Measurements from ENCODE around the gene SRP14. TPM values are rescaled to one million over a fixed set of nuclear protein-coding genes. Genes with fewer than 3 reads are reported as not detected.

The SRP14 gene
- total RNA-seq, 1 experiment from 2014 or later: 166 TPM

DNA sequence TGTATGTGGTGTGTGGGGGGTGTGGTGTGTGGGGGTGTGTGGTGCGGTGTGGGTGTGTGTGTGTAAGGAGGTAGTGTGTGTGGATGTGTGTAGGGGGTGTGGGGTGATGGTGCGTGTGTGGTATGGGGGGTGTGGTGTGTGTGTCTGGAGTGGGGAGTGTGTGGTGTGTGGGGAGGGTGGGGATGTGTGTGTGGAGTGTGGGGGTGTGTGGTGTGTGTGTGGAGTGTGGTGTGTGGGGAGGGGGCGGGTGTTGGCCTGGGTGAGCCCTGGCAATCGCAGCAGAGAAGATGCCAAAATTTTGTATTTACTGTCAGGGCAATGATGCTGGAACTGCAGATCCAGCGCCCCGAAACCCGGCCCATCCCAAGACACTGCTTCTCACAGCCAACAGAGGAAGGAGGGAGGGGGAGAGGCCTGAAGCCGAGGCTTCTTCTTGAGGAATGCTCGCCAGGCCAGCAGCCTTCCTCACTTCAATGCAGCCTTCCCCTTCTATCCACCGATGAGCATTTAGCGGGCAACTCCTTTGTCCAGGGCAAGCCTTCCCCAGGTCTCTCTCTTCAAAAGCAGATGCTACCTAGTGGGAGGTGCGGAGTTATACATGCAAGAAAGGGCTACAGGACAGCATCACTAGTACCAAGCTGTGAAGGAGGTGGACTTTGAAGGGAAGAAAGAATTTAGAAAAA is 11.9 kb upstream of the SRP14 start:
- ATAC-seq (peak; percentile 24), DNase-seq (ENCODE audit: low read depth, low spot score) (no peak)
- ChIA-PET POLR2A (no interaction called here), CTCF (interaction anchor here (0.7 kb wide), 1 partner anchor 56 kb away, joined by 3 read pairs; no protein-coding TSS in a partner anchor)
- H3K27me3 ChIP-seq (ENCODE audit: control insufficient read depth, insufficient read depth, low read length): no peaks in the 10 kb centered on the region
- no peak overlapping the region; the same call in 1 of the 2 replicates for H3K27ac ChIP-seq (ENCODE audit: low read length)
- TF ChIP-seq POLR2AphosphoS5 (IDR thresholded peaks at IDR 0.05; ENCODE audit: low read depth, low read length) (no peak), SIN3A (IDR thresholded peaks at IDR 0.05; ENCODE audit: borderline replicate concordance, insufficient read depth, low read depth, low read length) (no peak)
- H3K9me3 ChIP-seq (ENCODE audit: control insufficient read depth, insufficient read depth, low read depth, low read length): no peaks in the 10 kb centered on the region
- in situ Hi-C loops (cut with HindIII; ENCODE audit: low pct_unique_long_range_greater_than_20kb, low sequenced_read_pairs) (no loop called here), intact Hi-C loops (cut with micrococcal nuclease; ENCODE audit: unreplicated experiment) (no loop called here)
- no TSS peak for BruUV-seq (replicated peaks)
- H3K4me1 ChIP-seq (ENCODE audit: control insufficient read depth, insufficient read depth, low read length): peaks cover 32% of the 10 kb centered on the region
- no peak overlapping the region for H3K4me3 ChIP-seq (ENCODE audit: low read depth in 2 of 2, low read length in 2 of 2)
- no peaks in the 10 kb centered on the region for H3K36me3 ChIP-seq (ENCODE audit: control insufficient read depth, insufficient read depth, low read length)

GRCh38 chr15:40048926-40049475 is 10.0 kb upstream of the SRP14 start:
- Histone ChIP-seq H3K4me3 (ENCODE audit: low read depth in 2 of 2, low read length in 2 of 2) (no peak overlapping the region), H3K36me3 (ENCODE audit: control insufficient read depth, insufficient read depth, low read length) (no peaks in the 10 kb centered on the region), H3K27me3 (ENCODE audit: control insufficient read depth, insufficient read depth, low read length) (no peaks in the 10 kb centered on the region), H3K9me3 (ENCODE audit: control insufficient read depth, insufficient read depth, low read depth, low read length) (no peaks in the 10 kb centered on the region), H3K4me1 (ENCODE audit: control insufficient read depth, insufficient read depth, low read length) (peaks cover 33% of the 10 kb centered on the region), H3K27ac (ENCODE audit: low read length) (no peak overlapping the region)
- TF ChIP-seq SIN3A (IDR thresholded peaks at IDR 0.05; ENCODE audit: borderline replicate concordance, insufficient read depth, low read depth, low read length) (no peak), CTCF (IDR thresholded peaks at IDR 0.05) (no peak), POLR2AphosphoS5 (IDR thresholded peaks at IDR 0.05; ENCODE audit: low read depth, low read length) (no peak), TCF7L2 (IDR thresholded peaks at IDR 0.05; ENCODE audit: low read depth, low read length) (no peak)
- TF ChIP-seq, protein P1, sequence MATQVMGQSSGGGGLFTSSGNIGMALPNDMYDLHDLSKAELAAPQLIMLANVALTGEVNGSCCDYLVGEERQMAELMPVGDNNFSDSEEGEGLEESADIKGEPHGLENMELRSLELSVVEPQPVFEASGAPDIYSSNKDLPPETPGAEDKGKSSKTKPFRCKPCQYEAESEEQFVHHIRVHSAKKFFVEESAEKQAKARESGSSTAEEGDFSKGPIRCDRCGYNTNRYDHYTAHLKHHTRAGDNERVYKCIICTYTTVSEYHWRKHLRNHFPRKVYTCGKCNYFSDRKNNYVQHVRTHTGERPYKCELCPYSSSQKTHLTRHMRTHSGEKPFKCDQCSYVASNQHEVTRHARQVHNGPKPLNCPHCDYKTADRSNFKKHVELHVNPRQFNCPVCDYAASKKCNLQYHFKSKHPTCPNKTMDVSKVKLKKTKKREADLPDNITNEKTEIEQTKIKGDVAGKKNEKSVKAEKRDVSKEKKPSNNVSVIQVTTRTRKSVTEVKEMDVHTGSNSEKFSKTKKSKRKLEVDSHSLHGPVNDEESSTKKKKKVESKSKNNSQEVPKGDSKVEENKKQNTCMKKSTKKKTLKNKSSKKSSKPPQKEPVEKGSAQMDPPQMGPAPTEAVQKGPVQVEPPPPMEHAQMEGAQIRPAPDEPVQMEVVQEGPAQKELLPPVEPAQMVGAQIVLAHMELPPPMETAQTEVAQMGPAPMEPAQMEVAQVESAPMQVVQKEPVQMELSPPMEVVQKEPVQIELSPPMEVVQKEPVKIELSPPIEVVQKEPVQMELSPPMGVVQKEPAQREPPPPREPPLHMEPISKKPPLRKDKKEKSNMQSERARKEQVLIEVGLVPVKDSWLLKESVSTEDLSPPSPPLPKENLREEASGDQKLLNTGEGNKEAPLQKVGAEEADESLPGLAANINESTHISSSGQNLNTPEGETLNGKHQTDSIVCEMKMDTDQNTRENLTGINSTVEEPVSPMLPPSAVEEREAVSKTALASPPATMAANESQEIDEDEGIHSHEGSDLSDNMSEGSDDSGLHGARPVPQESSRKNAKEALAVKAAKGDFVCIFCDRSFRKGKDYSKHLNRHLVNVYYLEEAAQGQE (IDR thresholded peaks at IDR 0.05; ENCODE audit: insufficient read depth in 1 of 2, low read depth in 2 of 2, low read length in 1 of 2): no peak
- DNase-seq (ENCODE audit: low read depth, low spot score) (no peak), ATAC-seq (no peak)
- ChIA-PET CTCF (interaction anchor here (1.0 kb wide), 1 partner anchor 230 kb away, joined by 4 read pairs; no protein-coding TSS in a partner anchor), POLR2A (interaction anchor here (0.6 to 1.0 kb wide), 2 partner anchors 33 to 135 kb away, joined by 4 read pairs; no protein-coding TSS in a partner anchor)
- intact Hi-C loops (cut with micrococcal nuclease; ENCODE audit: unreplicated experiment) (loop anchor here (5.0 to 10.0 kb wide), 2 partner anchors 113 to 226 kb away; partner anchors contain the start of gene BUB1B), in situ Hi-C loops (cut with HindIII; ENCODE audit: low pct_unique_long_range_greater_than_20kb, low sequenced_read_pairs) (no loop called here)
- BruUV-seq (replicated peaks): no TSS peak

All from Panc1 (cell line).